Measurements from ENCODE around the gene DNAJB6.

The DNAJB6 gene

GRCh38 chr7:157396316-157397035 lies 59.7 kb downstream of the DNAJB6 start:
- DNase-seq (ENCODE audit: low read depth): no peak

DNA sequence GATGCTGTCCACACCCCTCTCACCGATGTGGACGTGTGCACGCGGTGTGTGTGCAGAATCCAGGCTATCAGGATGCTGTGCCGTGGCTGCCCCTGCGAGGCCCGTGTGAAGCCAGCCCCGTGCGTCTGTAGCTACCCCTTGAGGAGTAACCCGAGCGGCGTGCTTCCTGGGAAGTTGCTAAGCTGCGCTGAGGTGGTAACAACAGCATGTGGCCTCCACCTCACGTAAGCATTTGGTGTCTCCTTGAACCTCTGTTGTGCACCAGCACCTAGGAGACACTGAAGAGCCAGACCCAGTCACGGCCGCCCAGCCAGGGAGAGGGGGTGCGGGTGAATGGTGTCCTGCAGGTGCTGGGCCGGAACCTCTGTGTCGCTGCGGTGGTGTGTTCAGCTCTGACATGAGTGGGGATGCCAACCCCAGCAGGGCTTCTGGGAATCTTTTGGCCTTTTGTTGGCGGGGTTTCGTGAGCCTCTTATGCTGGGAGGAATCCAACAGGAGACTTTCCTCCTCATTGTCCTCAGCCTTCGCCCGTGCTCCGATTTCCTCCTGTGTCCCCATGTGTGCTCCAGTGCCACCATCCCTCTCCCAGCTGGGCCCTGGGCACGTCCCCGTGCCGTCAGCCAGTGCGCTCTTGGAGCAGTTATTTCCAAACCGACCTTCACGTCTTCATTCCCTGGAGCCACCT lies 60.4 kb downstream of the DNAJB6 start:
- DNase-seq (ENCODE audit: low read depth): no peak

GRCh38 chr7:157397731-157398691 lies 61.2 kb downstream of the DNAJB6 start:
- no peak for DNase-seq (ENCODE audit: low read depth)

DNA sequence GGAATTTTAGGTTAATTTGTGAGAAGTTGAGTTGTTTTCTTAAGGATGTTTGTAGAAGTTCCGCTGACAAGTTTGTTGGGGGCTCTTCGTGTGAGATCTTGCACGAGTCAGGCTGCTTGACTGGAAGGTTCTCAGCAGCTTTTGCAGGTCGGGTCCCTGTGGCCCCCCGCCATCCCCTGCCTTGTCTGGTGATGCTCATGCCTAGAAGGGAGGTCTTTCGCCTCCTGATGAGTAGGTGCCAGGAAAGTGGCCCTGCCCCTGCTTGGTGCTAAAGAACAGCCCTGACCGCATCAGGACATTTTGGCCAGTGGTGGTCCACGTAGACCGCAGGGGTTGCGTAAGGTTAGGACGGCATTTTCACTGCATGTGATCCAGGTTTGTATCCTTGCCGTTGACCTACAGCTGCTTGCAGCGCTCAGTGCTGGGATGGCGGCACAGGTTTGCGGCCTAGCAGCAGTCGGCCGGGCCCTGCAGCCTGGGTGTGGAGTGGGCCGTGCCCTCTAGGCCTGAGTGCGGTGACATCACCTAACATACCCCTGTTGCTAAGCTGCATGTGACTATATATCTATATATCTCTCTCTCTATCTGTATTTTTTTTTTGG lies 62.4 kb downstream of the DNAJB6 start:
- no peak for DNase-seq (ENCODE audit: low read depth)

- no peak for DNase-seq (ENCODE audit: low read depth)
Observed at GRCh38 chr7:157400171-157400860, 63.5 kb downstream of the DNAJB6 start.

DNA sequence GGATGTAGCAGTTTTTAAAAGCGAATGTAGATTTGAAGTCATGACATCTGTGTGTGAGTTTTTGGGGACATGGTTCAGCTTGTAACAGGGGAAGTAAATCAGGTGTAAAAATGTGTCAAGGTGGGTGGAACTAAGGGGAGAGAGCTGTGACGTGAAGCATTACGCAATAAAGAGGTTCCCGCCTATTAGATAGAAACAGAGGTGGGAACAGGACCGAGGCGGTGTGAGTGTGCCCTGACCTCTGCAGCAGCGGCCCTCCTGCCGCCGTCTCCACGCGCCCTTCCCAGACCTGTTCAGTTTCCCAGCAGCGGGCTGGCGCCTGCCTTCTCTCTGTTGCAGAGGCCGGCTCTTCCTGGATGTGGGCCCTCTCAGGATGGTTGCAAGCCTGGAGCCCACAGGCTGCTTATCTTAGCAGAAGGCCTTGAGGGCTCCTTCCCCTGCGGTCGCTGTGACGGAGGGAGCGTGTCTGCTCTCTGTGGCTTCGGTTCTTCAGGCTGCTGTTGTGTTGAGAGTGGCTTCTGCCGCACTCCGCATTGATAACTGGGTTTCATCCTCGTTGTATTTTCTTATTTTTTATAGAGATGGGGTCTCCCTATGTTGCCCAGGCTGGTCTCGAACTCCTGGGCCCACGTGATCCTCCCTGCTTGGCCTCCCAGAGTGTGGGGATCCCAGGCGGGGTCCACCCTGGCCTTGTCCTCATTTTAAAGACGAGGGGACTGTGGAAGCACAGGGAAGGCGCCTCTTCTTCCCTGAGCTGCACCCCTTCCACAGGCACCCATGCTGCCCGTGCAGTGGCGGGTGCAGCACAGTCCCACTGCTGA lies 65.0 kb downstream of the DNAJB6 start:
- no peak for DNase-seq (ENCODE audit: low read depth)

DNA sequence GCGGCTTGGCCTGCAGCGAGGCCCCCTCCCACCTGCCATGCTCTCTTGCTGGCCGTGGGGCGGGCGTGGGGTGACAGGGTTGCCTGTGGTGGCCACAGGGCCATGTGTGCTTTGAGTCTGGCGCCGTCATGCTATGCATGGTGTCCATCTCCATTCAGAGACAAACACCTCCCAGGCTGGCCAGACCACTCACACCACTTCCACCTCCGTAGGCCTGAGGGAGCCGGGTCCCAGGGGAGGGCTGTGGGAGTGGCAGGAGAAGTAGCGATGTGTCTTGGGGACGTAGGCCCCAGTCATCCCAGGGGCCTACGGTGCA lies 65.5 kb downstream of the DNAJB6 start:
- no peak for DNase-seq (ENCODE audit: low read depth)

DNA sequence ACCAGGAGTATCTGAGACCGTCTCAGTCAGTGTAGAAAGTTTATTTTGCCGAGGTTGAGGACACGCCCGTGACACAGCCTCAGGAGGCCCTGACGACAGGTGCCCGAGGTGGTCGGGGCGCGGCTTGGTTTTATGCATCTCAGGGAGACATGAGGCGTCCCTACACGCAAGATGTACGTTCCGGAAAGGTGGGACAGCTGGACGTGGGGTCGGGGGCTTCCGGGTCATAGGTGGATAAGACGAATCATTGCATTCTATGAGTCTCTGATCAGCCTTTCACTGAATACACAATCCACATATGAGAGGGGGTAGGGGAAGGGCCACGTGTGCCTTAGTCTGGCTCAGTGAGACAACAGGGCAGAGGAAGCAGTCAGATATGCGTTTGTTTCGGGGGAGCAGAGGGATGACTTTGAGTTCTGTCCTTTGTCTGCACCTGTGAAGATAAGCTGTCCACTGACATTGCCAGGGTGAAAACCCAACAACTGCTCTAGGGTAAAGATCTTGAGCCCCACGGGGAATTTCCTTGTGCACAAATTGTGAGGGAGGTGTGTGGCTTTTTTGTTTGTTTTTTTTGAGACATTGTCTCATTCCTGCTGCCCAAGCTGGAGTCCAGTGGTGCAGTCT lies 66.2 kb downstream of the DNAJB6 start:
- DNase-seq (ENCODE audit: low read depth): no peak

DNA sequence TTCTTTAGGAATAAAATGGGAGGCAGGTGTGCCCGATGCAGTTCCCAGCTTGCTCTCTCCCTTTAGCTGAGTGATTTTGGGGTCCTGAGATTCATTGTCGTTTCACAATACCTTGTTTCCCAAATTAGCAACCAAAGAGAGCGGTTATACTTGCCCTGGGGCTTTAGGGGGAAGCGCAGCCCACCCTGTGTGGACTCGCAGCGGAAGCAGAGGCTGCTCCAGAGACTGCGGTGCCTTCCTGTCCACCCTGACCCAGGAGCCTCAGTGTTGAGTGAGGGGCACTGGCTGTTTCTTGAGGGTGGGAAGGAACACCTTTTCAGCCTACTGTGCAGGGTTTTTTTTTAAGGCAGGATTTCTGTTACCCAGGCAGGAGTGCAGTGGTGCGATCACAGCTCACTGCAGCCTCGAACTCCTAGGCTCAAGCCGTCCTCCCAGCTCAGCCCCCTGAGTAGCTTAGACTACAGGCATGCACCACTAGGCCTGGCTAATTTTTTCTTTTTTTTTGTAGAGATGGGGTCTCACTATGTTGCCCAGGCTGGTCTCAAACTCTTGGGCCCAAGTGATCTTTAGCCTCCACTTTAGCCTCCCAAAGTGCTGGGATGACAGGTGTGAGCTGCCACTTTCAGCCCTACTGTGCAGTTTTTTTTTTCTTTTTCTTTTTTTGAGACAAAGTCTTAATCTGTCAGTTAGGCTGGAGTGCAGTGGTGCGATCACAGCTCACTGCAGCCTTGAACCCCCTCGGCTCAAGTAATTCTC lies 67.0 kb downstream of the DNAJB6 start:
- no peak for DNase-seq (ENCODE audit: low read depth)

GRCh38 chr7:157404845-157405481 lies 68.2 kb downstream of the DNAJB6 start:
- DNase-seq (ENCODE audit: low read depth): no peak

DNA sequence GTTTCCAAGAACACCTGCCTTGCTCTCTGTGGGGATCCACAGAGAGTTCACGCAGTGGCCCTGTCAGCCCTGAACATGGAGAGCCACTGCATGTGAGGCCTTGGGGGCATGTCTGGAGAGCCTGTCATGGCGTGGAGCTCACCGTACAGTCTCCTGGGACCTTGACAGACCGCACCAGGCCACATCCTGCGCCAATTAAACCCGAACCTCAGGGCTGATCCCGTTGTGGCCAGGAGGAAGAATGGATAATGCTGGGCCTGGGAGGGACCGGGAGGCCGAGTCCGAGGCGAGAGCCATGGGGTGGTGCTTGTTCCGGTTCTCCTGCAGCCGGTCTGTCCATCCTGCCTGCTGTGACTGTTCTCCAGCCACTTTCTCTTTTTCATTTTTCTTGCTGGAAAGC lies 68.7 kb downstream of the DNAJB6 start:
- no peak for DNase-seq (ENCODE audit: low read depth)

DNA sequence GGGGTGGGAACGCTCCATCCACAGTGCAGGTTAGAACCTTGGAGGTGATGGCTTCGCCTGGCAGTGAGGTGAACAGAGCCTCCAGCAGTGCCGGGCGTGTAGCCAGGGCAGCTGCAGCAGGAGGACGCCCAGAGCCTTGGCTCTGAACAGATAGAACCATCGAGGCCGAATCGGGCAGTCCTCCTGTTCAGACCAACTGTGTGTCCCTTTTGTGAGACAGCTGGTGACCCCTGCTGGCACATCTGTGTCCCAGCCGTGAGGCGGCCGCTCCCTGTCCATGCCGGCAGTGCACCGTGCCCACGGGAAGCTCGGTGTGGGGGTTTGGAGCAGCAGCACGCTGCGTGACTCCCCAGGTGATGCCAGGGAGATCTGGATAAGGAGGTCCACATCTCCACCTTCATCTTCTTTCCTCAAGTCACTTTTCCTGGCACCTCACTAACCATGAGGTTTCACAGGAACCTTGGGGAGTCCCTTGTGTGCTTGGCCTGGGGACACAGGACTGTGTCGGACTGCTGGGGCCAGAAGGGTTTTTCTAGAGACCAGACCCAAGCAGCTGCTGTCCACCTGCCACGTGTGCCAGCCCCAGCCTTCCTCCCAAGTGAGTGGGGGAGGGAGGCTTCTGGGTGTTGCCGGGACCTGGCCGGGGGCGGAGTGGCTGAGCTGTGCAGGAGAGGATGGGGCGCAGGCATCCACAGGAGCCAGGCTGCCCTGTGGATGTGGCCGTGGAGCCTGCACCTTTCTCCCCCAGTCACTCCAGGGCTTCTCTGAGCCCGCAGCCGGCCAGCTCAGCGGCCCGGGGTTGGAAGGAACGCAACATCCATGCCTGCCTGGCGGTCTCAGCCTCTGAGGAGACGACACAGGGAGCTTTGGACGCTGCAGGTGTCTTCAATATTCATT lies 69.4 kb downstream of the DNAJB6 start:
- DNase-seq (ENCODE audit: low read depth): no peak

DNA sequence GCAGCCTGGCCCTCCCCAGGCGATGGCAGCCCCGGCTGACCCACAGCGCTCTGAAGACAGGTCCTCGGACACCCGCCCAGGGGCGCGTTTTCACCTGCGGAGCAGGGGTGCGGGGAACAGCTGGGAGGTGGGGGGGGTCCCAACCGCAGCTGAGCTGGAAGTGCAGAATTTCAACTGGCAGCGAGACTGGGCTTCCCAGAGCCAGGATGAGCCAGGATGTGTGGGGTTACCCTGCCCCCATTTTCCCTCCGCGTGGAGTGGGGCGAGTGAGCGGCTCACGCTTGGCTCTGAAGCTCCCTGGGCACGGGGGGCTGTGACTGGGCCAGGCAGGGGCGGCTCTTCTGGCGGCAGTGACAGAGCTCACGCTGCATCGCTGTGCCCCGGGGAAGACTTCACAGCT lies 70.2 kb downstream of the DNAJB6 start:
- no peak for DNase-seq (ENCODE audit: low read depth)

GRCh38 chr7:157407512-157408257 lies 70.9 kb downstream of the DNAJB6 start:
- no peak for DNase-seq (ENCODE audit: low read depth)

DNA sequence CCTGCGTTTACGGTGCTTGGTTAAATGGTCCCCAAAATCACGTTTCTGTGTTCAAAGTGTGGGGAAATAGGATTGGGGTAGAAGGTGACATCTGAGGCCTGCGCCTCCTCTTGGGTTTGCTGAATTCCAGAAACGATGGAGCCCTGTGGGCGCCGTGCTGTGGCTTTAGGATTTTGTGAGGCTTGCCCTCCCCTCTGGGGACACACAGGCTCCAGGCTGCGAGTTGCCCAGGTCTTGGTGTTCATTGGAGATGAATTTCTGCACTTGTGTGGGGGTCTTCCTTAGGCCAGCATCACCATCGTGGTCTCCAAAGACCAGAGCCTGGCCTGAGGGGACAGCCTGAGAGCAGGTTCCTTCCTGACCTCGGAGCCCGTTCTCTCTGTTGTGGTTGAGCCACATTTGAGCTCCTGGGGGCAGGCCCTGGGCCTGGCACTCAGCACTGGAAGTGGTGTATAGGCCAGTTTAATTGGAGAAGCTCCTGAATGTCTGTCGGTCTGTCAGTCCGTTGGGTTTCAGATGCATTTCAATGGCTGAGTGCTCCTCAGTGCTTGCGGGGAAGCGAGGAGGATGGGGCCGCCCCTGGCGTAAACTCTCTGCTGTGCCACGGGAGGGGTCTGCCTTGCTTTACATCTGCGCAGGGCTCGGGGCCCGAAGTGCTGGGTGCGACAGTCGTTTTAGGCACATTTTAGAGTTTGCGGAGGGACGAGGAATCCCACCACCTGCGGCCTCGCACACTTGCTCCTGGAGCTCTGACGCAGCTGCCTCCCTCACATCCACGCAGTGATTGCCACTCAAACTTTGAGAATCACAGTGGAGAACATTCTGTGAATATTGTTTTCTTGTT lies 71.7 kb downstream of the DNAJB6 start:
- DNase-seq (ENCODE audit: low read depth): no peak

DNA sequence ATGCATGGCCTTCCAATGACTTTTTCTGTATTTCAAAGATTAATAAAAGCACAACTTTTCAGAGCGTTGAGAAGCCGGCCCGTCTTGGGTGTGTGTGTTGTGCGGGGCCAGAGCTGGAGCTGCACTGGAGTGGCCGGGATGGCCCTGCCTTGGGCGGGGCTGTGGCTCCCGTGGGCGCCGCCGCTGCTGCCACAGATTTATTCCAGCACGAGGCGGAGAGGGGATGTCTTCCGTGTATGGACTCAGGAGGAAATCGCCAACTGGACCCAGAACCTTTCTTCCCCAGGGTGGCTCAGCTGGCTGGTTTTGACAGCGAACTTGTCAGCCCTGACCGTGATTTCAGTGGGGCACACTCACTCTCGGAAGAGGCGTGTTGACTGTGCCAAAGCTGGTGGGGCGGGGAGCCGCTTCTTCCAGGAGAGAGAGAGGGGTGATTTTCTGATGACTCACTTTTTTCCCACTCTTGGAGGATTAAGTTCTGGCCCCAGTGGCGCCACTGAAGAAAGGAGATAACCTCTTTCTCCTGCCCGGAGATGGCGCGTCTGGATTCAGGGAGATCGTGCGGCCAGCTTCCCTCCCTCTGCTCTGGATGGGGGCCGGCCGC lies 72.4 kb downstream of the DNAJB6 start:
- DNase-seq (ENCODE audit: low read depth): no peak

Data from stimulated activated CD8-positive, alpha-beta memory T cell treated with anti-CD3 and anti-CD28 coated beads, Interleukin-12 subunit alpha, Interleukin-12 subunit beta, amount 100 ng/mL, for 1 hour (primary cell).